ENCODE results near the gene CEMIP2. TPM values are rescaled to one million over a fixed set of nuclear protein-coding genes. Genes with fewer than 3 reads are reported as not detected.

CEMIP2 gene
- total and polyA plus RNA-seq, 2 of the 13 experiments (the other 11 are each of a cell fraction or from before 2014, with no cell fraction given) = 94.3 to 128 TPM

DNA sequence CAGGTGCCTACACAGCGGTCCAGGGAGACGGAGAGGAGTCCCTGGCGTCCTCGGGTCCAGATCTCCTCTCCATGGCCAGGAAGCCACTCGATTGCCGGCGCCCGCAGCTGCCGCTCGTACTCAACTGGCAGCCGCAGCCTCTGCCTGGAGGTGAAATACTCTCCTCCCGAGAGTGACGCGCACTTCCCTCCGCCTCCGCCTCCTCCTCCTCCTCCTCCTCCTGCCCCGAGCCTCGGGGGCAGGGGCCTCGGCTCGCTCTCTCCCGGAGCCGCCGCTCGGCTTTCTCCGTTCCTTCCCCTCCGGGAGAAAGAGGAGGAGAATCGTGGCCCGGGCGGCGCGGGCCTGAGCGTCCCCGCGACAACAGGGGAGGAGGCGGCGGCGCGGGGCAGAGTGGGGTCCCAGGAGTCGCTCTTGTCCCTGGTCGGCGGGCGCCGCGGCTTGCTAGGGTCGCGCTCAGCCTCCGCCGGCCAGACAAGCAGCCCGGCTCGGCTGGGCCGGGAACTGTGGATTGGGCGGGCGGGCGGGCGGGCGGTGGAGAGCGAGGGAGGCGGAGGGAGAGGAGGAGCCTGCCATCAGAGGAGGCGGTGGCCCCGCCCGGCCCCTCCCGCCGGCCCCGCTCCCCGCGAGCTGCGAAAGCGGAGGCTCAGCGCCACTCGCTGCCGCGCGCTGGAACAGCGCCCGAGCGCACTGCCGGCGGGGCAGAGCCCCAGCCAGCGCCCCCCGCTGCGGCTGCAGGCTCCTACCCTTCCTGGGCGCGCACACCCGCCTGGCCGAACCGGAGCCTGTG lies at the start of gene CEMIP2 (continued):
- TF ChIP-seq, protein P1, sequence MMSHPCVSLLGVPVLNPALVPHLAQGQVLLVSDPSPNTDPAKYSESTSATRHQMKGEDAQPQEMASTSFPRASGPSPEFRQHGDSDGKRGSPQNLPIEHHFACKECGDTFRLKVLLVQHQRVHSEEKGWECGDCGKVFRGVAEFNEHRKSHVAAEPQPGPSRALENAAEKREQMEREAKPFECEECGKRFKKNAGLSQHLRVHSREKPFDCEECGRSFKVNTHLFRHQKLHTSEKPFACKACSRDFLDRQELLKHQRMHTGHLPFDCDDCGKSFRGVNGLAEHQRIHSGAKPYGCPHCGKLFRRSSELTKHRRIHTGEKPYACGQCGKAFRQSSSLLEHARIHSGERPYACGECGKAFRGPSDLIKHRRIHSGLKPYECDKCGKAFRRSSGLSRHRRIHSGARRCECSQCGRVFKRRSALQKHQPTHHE (CRISPR knock-in tag; IDR thresholded peaks at IDR 0.05; ENCODE audit: borderline replicate concordance) = no peak; the same call in none of the 2 replicates
- TF ChIP-seq ZNF441 (CRISPR knock-in tag; IDR thresholded peaks at IDR 0.05; ENCODE audit: borderline replicate concordance) = peak; percentile 27; the same call in 1 of the 2 replicates
- TF ChIP-seq RARA (CRISPR knock-in tag; IDR thresholded peaks at IDR 0.05) = 0 out of 2 replicates have a peak, but pooled peaks have one; percentile 16
- peak; percentile 78 for TF ChIP-seq ASH2L (IDR thresholded peaks at IDR 0.05; ENCODE audit: insufficient read length, low read depth, low read length)
- no peak; the same call in 1 of the 2 replicates for TF ChIP-seq ZNF816 (CRISPR knock-in tag; IDR thresholded peaks at IDR 0.05; ENCODE audit: borderline replicate concordance)
- TF ChIP-seq FOXC1 (CRISPR knock-in tag; IDR thresholded peaks at IDR 0.05; ENCODE audit: borderline replicate concordance) = peak; percentile 61; the same call in 1 of the 2 replicates
- peak; percentile 29; the same call in 1 of the 2 replicates for TF ChIP-seq ZSCAN22 (CRISPR knock-in tag; IDR thresholded peaks at IDR 0.05)
- no peak; the same call in 1 of the 2 replicates for TF ChIP-seq ARHGAP35 (CRISPR knock-in tag; IDR thresholded peaks at IDR 0.05; ENCODE audit: borderline replicate concordance)
- TF ChIP-seq, protein P2, sequence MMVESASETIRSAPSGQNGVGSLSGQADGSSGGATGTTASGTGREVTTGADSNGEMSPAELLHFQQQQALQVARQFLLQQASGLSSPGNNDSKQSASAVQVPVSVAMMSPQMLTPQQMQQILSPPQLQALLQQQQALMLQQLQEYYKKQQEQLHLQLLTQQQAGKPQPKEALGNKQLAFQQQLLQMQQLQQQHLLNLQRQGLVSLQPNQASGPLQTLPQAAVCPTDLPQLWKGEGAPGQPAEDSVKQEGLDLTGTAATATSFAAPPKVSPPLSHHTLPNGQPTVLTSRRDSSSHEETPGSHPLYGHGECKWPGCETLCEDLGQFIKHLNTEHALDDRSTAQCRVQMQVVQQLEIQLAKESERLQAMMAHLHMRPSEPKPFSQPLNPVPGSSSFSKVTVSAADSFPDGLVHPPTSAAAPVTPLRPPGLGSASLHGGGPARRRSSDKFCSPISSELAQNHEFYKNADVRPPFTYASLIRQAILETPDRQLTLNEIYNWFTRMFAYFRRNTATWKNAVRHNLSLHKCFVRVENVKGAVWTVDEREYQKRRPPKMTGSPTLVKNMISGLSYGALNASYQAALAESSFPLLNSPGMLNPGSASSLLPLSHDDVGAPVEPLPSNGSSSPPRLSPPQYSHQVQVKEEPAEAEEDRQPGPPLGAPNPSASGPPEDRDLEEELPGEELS (CRISPR knock-in tag; IDR thresholded peaks at IDR 0.05) = peak; percentile 54
- peak; percentile 78; the same call in 1 of the 2 replicates for TF ChIP-seq KDM2A (CRISPR knock-in tag; IDR thresholded peaks at IDR 0.05; ENCODE audit: borderline replicate concordance, low read depth)
- 0 out of 2 replicates have a peak, but pooled peaks have one; percentile 19 for TF ChIP-seq JUN (CRISPR knock-in tag; IDR thresholded peaks at IDR 0.05)
- no peak for TF ChIP-seq ZNF639 (CRISPR knock-in tag; conservative IDR thresholded peaks at IDR 0.05)
- peak; percentile 32; the same call in 1 of the 2 replicates for TF ChIP-seq ZNF12 (CRISPR knock-in tag; IDR thresholded peaks at IDR 0.05)
- TF ChIP-seq ZNF552 (CRISPR knock-in tag; IDR thresholded peaks at IDR 0.05; ENCODE audit: borderline replicate concordance) = peak; percentile 84
- TF ChIP-seq ZNF747 (CRISPR knock-in tag; IDR thresholded peaks at IDR 0.05; ENCODE audit: borderline replicate concordance) = peak; percentile 68; the same call in 1 of the 2 replicates
- no peak for TF ChIP-seq ZBTB46 (CRISPR knock-in tag; IDR thresholded peaks at IDR 0.05; ENCODE audit: borderline replicate concordance)
- TF ChIP-seq HOXA9 (CRISPR knock-in tag; IDR thresholded peaks at IDR 0.05; ENCODE audit: borderline replicate concordance) = peak; percentile 70; the same call in 1 of the 2 replicates
- 0 out of 2 replicates have a peak, but pooled peaks have one; percentile 64 for TF ChIP-seq AHR (CRISPR knock-in tag; IDR thresholded peaks at IDR 0.05)
- TF ChIP-seq ZFX (CRISPR knock-in tag; IDR thresholded peaks at IDR 0.05; ENCODE audit: low read depth) = peak; percentile 81
